SU-DHL-6 (cell line): ENCODE results near the gene ME1.

Experiments used
- H2AFZ ChIP-seq: fragments of 200-600 bp; sonication (generic); 2 replicates; pipeline ENCODE4 v1.6.1; 2014; ENCODE audit warnings: low read depth, mild to moderate bottlenecking, moderate library complexity, mixed read lengths, antibody characterized with exemption, low read length; ENCODE audit not compliant: severe bottlenecking
- H3F3A ChIP-seq: fragments of 200-600 bp; shearing (Covaris generic); 2 replicates; pipeline ENCODE4 v1.6.0; 2016; ENCODE audit warnings: antibody characterized with exemption, mild to moderate bottlenecking; ENCODE audit not compliant: insufficient read depth
- H3K27ac ChIP-seq: fragments of 200-600 bp; sonication (generic); 2 replicates; pipeline ENCODE4 v1.5.1; 2016; ENCODE audit warnings: low read depth, mild to moderate bottlenecking, low read length, moderate library complexity, mixed read lengths
- H3K27me3 ChIP-seq: fragments of 200-600 bp; sonication (generic), shearing (Covaris generic); 2 replicates; pipeline ENCODE4 v1.6.0; 2014; ENCODE audit warnings: mild to moderate bottlenecking, low read length
- H3K36me3 ChIP-seq: fragments of 200-600 bp; sonication (generic); 2 replicates; pipeline ENCODE4 v1.6.1; 2014; ENCODE audit warnings: mild to moderate bottlenecking, low read length, mixed read lengths
- H3K4me2 ChIP-seq: fragments of 300-600, 200-600 bp; shearing (Covaris generic), sonication (generic); 2 replicates; pipeline ENCODE4 v1.6.0; 2014; ENCODE audit warnings: low read length, low read depth, mild to moderate bottlenecking; ENCODE audit not compliant: poor library complexity, severe bottlenecking
- H3K4me3 ChIP-seq: fragments of 200-600 bp; sonication (generic); 2 replicates; pipeline ENCODE4 v1.5.1; 2014; ENCODE audit warnings: antibody characterized with exemption, low read length, mild to moderate bottlenecking, mixed read lengths; ENCODE audit not compliant: insufficient read depth, poor library complexity, severe bottlenecking
- H3K79me2 ChIP-seq: fragments of 200-600 bp; sonication (generic); 2 replicates; pipeline ENCODE4 v1.6.1; 2014; ENCODE audit warnings: mild to moderate bottlenecking, low read length, moderate library complexity; ENCODE audit not compliant: insufficient read depth
- H3K9ac ChIP-seq: fragments of 200-600 bp; sonication (generic); 2 replicates; pipeline ENCODE4 v1.7.0; 2014; ENCODE audit warnings: mild to moderate bottlenecking, low read length
- H3K9me2 ChIP-seq: fragments of 200-600 bp; sonication (generic); replicated peaks from 2 replicates; pipeline ENCODE4 v1.6.1; 2014; ENCODE audit warnings: low read length; ENCODE audit not compliant: insufficient read depth
- H3K9me3 ChIP-seq: fragments of 200-600 bp; sonication (generic); 2 replicates; pipeline ENCODE4 v1.6.1; 2014; ENCODE audit warnings: low read length, mixed read lengths; ENCODE audit not compliant: insufficient read depth
- H4K20me1 ChIP-seq: fragments of 200-600 bp; sonication (generic); 2 replicates; pipeline ENCODE4 v1.6.1; 2014; ENCODE audit warnings: low read depth, mild to moderate bottlenecking, antibody characterized with exemption, low read length, moderate library complexity, mixed read lengths
- EZH2phosphoT487 ChIP-seq: fragments of 200-600 bp; sonication (generic), shearing (Covaris generic); conservative IDR thresholded peaks from 2 replicates; pipeline ENCODE4 v1.6.1; 2018; ENCODE audit warnings: mild to moderate bottlenecking, antibody characterized with exemption, low read length, moderate library complexity, mixed read lengths
- TF ChIP-seq, protein P1 (sequence below): fragments of 200-600 bp; sonication (generic); IDR thresholded peaks from one replicate; pipeline ENCODE4 v1.5.1; 2017; ENCODE audit warnings: antibody characterized with exemption, mild to moderate bottlenecking, low read length, moderate library complexity; ENCODE audit not compliant: insufficient read depth, poor library complexity, severe bottlenecking

The ME1 gene

GRCh38 chr6:83218646-83219045 lies 212.2 kb downstream of the ME1 start:
- Histone ChIP-seq H3K27ac (no peak overlapping the region), H3K36me3 (no peaks in the 10 kb centered on the region), H3K4me2 (no peak overlapping the region), H3K27me3 (no peaks in the 10 kb centered on the region), H3K79me2 (no peaks in the 10 kb centered on the region), H3F3A (no peaks in the 10 kb centered on the region), H3K4me3 (no peak overlapping the region), H3K9me2 (no peaks in the 10 kb centered on the region), H3K9ac (no peak overlapping the region), H3K9me3 (no peaks in the 10 kb centered on the region), H2AFZ (no peak overlapping the region), H4K20me1 (no peaks in the 10 kb centered on the region)
- TF ChIP-seq EZH2phosphoT487 = no peak
- TF ChIP-seq, protein P1, sequence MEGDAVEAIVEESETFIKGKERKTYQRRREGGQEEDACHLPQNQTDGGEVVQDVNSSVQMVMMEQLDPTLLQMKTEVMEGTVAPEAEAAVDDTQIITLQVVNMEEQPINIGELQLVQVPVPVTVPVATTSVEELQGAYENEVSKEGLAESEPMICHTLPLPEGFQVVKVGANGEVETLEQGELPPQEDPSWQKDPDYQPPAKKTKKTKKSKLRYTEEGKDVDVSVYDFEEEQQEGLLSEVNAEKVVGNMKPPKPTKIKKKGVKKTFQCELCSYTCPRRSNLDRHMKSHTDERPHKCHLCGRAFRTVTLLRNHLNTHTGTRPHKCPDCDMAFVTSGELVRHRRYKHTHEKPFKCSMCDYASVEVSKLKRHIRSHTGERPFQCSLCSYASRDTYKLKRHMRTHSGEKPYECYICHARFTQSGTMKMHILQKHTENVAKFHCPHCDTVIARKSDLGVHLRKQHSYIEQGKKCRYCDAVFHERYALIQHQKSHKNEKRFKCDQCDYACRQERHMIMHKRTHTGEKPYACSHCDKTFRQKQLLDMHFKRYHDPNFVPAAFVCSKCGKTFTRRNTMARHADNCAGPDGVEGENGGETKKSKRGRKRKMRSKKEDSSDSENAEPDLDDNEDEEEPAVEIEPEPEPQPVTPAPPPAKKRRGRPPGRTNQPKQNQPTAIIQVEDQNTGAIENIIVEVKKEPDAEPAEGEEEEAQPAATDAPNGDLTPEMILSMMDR = no peak

DNA sequence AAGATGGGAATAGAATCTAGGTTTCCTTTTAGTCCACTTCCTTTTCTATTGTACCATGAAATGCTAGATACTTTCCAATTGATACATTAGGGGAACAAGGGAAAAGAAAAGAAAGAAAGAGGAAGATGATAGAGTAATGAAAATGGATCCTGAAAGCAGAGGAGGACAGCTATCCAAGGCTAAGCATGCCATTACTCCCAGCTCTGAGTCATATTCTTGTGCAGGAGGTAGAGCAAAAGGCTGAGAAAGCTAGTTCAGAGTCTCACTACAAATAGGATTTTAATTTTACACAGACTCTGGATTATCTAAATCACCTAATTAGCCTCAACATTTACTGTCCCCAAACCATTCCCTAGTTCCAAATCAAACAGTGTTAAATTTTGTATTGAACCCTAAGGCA lies 214.0 kb downstream of the ME1 start:
- no peak overlapping the region for H2AFZ ChIP-seq

DNA sequence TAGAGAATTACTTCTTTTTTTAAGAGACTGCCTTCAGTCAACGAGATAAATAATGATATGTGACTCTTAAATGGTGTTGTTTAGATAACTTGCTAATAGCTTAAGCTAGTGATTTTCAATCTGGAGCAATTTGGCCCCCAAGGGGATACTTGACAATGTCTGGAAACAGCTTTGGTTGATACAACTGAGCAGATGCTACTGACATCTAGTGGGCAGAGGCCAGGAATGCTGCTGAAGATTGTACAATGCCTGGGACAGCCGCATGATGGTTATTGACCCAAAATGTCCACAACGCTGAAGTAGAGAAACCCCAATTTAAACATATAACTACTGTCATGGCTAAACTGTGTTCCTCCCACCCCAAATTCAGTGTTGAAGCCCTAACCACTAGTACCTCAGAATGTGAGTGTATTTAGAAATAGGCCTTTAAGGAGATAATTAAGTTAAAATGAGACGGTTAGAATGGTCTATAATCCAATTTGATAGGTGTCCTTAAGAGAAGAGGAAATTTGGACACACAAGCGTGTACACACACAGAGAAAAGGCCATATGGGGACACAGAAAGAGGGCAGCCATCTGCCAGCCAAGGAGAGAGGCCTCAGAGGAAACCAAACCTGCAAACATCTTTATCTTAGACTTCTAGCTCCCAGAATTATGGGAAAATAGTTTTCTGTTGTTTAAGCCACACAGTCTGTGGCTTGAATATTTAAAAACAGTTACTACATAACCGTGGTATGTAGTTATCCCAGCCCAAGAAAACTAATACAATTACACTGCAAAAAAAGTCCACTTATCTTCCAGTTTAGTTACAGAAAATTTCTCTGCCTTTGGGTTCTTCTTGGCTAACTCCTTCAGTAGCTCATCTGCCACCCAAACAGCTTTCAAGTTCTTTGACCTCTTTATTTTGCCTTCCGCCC lies 215.5 kb downstream of the ME1 start:
- Histone ChIP-seq H4K20me1 (no peaks in the 10 kb centered on the region), H3K9me2 (no peaks in the 10 kb centered on the region), H2AFZ (peak overlapping the region; percentile 35), H3K27ac (no peak overlapping the region), H3K79me2 (no peaks in the 10 kb centered on the region), H3K4me3 (no peak overlapping the region), H3K27me3 (no peaks in the 10 kb centered on the region), H3F3A (no peaks in the 10 kb centered on the region), H3K4me2 (no peak overlapping the region), H3K9ac (no peak overlapping the region), H3K36me3 (no peaks in the 10 kb centered on the region), H3K9me3 (no peaks in the 10 kb centered on the region)
- TF ChIP-seq, protein P1 = peak; percentile 66
- no peak for TF ChIP-seq EZH2phosphoT487

More for the DNA sequence above, 214.0 kb downstream of the ME1 start:
- Histone ChIP-seq H3K27me3 (no peaks in the 10 kb centered on the region), H3K36me3 (no peaks in the 10 kb centered on the region), H3K4me3 (no peak overlapping the region), H3K9me3 (no peaks in the 10 kb centered on the region), H3K4me2 (no peak overlapping the region), H3K27ac (no peak overlapping the region), H3K9me2 (no peaks in the 10 kb centered on the region), H3F3A (no peaks in the 10 kb centered on the region), H3K9ac (no peak overlapping the region), H3K79me2 (no peaks in the 10 kb centered on the region), H4K20me1 (no peaks in the 10 kb centered on the region)
- TF ChIP-seq, protein P1 = no peak
- TF ChIP-seq EZH2phosphoT487 = no peak
